ENCODE measurements around the gene ATP13A3.

Gene ATP13A3

DNA sequence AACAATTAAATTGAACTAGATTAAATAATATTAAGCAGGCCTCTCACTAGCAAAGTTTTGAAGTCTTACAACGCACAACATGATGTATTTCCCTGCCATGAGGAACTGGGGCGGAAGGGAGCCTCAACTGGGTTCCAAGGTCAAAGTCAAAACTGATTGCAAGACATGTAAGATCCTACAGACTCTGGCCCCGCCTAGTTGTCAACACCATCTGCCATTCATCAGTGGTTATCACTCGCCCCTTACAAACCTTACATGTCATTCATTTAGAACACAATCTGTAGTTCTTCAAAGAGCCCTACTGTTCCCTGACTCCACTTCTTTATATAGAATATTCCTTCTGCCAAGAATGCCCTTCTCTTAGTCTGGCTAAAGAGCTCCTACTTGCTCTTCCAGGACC lies 10.0 kb downstream of the ATP13A3 start:
- DNase-seq (ENCODE audit: low read depth in 2 of 2) = no peak

DNA sequence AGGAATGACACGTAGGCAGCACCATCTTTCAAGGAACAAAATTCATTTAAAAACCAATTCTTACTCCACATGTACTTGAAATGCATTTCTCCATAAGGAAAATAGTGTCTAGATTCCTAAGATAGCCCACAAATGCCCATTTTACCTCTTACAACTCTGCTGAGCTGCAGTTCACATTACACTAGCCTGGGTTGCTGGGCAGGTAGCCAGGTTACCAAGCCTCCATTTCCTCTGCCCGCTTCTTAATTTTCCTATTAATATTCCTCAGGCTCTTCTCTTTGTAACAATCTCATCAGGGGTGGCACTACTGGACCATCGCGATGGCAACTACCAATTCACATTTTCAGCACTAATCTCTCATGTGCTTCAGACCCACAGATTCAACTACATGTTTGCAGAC lies 10.8 kb downstream of the ATP13A3 start:
- no peak for DNase-seq (ENCODE audit: low read depth in 2 of 2)

DNA sequence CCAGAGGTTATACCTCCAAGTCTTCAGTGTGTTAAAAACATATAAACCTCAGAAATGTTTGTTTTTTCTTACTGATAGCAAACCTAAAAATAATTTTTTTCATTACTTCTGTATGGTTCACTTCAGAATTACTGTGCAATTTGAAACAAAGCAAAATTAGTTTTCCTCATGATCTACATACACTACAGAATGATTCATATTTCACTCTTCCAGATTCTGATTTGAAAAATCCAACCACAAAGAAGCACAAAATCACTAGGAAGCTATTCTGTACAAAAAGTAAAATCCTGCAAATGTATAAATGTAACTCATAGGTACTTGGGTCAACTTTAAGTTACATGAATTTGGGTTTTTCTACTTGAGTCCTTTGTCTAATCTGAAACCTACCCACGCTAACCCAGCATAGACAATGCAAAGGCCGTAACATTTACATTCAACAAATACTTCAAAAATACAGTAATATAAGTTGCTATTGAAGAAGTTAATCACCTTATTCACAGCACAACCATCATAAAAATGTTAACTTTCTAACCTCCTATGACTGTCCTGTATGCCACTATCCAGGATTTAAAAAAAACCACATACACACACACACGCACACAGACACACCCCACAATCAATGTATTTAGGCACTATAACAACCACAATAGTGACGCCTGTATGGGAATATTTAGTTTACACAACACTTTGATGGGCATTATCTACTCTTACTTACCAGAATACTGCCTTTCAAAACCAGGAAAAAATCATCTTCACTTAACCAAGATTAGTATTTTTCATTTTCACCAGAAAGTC lies 11.5 kb downstream of the ATP13A3 start:
- DNase-seq (ENCODE audit: low read depth in 2 of 2) = no peak

DNA sequence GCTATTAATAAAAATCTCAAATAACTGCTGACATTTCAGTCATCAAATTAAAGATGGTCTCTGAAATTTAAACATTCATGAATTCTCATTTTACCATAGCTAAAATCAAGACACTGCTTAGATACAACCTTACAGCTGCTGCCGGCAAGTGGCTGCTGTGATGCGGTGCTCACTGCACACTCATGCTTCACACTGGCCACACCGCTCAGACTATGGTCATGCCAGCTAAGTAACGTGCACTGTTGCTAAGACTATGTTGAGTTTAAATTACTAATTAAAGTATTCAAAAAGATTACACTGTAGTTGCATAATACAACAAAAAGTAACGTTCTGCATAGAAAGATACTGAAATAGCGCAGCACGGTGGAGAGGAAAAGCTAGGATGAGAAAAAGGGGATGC lies 12.1 kb downstream of the ATP13A3 start:
- DNase-seq (ENCODE audit: low read depth in 2 of 2) = no peak

DNA sequence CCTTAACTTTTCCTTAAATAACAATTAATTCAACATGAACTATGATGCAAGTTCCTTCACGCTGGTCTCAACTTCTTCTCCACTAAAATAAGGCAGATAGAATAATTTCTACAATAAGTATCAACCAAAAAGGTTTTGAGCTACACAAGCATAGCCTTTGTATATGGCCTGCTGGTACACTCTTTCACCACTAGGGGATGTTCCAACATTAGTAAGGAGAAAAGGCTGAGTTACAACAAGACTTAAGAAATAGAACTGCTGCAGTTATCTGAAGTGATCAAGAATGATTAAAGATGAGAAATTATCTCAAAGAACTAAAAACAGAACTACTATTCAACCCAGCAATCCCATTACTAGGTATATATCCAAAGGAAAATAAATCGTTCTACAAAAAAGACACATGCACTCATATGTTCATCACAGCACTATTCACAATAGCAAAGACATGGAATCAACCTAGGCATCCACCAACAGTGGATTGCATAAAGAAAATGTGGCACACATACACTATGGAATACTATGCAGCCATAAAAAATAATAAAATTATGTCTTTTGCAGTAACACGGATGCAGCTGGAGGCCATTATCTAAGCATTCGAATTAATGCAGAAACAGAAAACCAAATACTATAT lies 14.4 kb downstream of the ATP13A3 start:
- no peak for DNase-seq (ENCODE audit: low read depth in 2 of 2)

DNA sequence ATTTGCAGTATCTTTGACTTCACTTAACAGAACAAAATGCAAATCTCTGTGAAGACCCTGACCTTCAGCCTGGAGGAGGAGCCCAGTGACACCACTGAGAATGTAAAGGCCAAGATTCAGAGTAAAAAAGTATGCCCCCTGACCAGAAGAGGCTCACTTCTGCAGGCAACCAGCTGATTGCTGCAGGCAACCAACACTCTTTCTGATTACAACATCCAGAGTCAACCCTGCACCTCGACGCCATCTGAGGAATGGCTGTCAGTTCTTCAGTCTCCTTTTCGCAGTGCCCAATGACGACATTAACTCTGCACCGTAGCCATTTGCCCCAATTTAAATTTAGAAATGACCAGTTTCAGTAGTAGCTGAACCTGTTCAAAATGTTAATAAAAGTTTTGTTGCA lies 14.9 kb downstream of the ATP13A3 start:
- DNase-seq (ENCODE audit: low read depth in 2 of 2) = no peak

DNA sequence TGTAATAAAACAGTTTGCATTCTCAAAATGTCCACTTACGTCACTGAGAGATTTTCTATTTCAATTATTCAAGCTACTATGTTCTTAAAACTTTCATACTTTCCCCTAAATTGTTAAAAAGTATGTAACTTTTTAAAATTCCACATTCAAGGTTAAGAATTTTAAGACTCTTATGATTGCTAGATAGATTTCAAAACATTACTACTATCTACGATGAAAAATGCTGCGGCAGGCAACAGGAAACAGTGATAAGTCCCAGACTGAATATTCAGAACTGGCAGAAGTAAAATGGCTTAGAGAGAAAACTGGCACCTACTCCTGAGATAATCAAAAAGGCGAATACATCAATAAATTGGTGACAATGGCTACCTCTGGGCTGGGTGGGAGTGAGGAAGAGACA lies 16.2 kb downstream of the ATP13A3 start:
- no peak for DNase-seq (ENCODE audit: low read depth in 2 of 2)

DNA sequence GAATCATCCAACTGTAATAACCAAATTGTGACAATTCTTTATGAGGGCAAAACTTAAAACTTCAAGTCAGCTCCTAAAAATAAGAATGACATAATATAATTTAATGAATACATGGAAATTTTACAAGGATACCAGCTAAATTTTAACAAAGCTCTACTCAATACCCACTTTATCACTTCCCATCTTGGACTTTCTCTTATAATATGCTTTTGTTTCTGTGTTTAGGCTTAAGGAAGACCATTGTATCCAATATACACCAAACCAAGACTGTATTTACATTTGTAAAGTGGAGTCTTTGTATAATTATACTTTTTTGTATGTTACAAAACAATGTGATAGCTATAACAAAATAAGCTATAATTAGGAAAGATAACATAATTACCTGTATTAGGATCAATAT lies 16.8 kb downstream of the ATP13A3 start:
- no peak for DNase-seq (ENCODE audit: low read depth in 2 of 2)

DNA sequence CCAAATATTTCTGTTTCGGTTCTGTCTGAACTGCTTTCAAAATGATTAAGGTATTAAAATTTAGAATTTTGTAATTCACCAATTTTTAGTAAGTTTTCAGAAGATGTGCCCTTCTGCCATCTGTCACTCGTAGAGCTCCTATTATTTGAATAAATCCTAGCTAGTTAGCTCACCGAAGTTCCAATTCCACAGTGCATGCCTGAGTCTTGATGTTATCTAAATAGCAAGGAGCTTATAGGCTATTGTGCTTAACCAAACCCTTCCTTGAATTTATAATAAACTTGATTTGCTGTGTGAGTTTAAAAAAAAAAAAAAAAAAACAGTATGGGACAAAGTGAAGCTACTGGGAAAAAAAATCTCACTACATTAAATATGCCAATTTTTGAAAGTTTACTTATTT lies 18.7 kb downstream of the ATP13A3 start:
- no peak for DNase-seq (ENCODE audit: low read depth in 2 of 2)

DNA sequence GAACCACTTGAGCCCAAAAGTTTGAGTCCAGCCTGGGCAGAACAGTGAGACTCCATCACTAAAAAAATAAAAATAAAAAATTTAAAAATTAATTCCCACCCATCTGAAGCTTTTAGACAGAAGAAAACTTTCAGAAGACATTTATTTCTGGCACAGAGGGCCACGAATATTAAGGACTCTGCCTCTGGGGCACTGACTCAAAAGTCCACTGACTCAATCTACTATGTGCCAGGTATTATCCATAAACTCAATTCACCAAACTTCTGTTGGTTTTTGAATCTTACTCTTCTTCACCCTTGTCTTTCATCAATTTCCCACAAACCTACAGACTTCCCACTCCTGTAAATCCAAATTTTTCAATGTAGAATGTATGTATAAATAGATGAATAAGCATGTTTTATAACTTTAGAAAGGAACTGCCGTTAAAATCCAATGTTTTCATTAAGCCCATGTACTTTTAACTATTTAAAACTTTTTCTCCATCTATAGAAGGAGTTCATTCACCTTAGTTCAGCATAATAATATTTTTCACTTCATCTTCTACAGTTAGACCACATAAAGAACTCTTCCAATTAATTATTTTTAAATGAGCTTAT lies 19.9 kb downstream of the ATP13A3 start:
- DNase-seq (ENCODE audit: low read depth in 2 of 2) = no peak

DNA sequence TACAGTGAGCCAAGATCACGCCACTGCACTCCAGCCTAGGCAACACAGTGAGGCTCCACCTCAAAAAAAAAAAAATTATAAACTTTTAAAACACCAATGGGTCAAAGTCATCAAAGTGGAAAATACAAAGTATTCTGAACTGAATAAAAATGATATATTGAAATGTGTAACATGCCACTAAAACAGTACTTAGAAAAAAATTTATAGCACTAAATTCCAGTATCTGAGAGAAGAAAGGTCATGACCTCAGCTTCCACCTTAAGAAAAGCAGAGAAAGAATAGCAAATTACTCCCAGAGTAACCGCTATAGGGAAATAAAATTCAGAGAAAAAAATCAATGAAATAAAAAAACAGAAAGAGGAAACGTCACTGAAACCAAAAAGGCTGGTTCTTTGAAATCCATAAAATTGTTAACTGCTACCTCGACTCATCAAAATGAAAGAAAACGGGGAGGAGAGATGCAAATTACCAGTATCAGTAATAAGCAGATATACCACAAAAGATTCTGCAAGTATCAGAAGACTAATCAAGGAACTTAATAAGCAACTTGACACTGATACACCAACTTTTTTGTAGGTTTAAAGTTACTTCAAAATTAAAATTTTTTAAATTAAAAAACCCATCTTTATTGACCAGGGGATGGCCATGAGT lies 20.8 kb downstream of the ATP13A3 start:
- no peak for DNase-seq (ENCODE audit: low read depth in 2 of 2)

DNA sequence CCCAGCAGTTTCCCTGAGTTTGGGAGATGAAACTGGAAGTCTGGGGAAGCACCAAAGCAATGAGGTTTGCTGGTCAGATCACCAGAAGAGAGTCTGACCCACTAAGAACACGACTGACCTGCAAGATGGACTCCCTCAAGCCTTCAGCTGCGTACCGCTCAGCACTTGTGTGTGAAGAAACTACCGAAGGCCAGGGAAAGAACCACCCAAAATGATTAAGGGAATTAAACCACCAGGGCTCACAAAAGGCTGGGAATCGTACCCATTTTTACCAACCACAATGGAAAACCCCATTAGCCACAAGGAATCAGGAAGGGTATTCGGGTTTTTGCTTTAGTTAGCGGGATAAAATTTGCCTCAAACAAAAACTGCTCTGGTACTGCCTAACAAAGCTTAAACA lies 21.6 kb downstream of the ATP13A3 start:
- DNase-seq (ENCODE audit: low read depth in 2 of 2) = no peak

DNA sequence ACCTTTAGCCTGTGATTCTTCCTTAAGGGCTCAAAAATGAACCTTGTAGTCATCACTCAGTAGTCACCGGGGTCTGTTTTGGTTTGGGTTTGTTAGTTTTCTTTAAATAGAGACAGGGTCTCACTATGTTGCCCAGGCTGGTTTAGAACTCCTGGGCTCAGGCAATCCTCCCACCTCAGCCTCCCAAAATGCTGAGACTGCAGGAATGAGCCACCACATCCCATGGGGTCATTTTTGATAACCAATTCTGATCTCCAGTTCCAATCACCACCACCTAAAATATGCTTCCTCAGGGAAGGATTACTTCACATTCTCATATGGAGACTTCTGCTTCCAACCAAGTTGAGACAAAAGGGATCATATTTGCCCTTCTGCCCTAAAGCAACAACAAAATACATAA lies 22.1 kb downstream of the ATP13A3 start:
- no peak for DNase-seq (ENCODE audit: low read depth in 2 of 2)

DNA sequence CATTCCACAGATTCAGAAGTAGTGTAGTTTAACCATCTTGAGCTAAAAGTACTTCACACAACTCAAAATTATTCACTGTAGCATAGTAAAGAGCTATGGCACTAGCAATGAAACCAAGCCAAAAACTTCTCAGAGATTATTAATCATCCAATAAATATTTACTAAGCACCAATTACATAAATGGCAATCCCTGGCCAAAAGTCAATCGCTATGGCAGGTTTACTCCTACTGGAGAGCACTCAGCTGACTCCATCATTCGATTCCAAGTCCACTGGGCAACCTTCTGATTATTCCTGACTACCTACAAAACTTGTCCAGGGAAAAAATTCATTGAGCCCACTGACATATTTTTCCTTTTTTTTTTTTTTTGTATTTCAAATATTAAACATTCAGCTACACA lies 23.9 kb downstream of the ATP13A3 start:
- no peak for DNase-seq (ENCODE audit: low read depth in 2 of 2)

DNA sequence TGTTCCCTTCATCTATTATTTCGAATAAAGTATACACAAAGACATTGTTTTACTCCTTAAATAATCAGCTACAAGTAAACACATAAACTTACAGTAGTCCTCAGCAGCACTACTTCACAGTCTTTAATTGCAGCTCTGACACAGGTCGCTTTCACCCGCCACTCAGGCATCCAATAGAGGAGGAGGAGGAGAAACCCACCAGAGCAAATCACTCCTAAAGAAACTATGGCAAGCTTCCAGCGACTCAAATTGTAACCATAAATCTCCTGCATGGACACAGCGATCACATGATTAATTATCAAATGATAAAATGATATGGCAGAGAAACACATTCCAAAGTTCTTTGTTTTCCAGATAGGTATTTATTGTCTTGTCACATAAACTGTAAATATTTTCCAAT lies 26.2 kb downstream of the ATP13A3 start:
- no peak for DNase-seq (ENCODE audit: low read depth in 2 of 2)

DNA sequence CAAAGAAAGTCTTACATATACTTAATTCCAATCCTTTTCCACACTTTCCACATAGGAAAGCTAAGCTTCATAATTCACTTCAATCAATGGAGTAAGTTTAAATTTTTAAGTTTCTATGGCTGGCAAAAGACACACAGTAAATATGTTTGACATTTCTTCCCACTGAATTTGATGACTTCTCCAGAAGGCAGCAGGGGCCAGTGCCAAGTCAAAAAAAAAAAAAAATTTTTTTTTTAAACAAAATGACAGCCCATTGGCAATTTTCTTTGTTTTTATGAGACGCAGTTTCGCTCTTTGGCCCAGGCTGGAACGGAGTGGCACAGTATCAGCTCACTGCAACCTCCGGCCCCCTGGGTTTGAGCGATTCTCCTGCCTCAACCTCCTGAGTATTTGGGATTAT lies 28.7 kb downstream of the ATP13A3 start:
- no peak for DNase-seq (ENCODE audit: low read depth in 2 of 2)

DNA sequence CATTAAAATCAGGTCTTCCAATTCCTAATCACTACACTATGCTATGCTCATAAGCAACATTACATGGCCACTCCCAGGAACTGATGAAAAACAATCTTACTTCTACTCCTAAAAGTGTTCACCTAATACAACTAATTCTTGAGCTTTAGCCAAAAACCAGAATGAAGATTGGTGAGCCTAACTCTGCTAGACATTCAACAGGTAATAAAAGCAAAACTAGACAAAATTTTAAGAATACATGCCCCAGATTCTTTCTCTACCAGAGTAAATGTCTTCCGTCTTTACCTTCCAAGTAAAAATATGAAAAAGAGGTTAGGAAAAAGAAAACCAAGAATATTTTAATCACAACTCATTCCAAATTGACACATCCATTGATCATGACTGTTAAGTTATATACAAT lies 31.3 kb downstream of the ATP13A3 start:
- DNase-seq (ENCODE audit: low read depth in 2 of 2) = no peak

DNA sequence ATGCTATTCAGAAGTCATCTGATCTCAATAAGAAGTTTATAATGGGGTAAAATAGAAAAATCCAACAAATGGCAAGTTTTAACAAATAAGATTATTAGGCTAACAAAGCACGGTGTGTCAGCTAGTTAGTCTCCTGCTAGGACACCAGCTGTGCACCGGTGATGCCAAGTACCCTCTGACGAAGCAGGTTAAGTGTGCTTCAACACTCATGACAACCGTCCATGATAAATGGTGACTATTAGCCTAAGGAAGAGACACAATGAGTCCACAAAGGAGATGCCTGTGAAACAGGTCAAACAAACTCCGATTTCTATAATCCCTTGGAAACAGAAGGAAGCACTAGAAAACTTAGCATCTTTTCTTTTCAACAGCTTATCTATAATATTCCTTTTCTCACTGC lies 36.5 kb downstream of the ATP13A3 start:
- no peak for DNase-seq (ENCODE audit: low read depth in 2 of 2)

DNA sequence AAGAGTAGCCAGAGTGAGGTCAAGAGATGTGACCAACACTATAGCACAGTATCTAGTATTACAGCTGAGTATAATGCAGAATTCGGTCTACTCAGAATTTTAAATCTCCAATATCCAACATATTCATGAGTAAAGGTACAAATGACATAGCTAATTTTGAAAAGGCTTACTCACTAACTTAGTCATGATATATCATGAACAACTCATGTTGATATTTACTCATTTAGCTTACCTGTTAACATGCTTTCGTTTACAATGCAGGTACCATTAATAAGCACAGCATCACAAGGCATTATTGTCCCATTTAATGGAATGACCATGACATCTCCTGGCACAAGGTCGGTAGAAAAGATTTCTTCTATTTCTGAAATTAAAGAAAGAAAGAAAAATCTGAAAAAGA lies 36.9 kb downstream of the ATP13A3 start:
- no peak for DNase-seq (ENCODE audit: low read depth in 2 of 2)

DNA sequence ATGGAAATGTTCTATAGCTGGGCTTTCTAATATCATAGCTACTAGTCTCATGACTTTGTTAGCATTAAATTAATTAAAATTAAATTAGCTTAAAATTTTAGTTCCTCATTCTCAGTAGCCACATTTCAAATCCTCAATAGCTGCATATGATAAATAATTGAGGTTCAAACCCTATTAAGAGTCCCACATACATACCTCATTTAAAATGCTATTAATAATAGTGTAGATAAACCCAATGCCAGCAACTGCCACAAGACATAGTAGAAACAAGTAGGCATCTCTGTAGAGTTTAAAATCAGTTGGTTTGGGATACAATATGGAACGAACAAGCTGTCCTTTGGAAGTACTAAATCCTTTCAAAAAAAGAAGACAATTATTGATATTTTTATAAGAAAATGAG lies 39.1 kb downstream of the ATP13A3 start:
- no peak for DNase-seq (ENCODE audit: low read depth in 2 of 2)

DNA sequence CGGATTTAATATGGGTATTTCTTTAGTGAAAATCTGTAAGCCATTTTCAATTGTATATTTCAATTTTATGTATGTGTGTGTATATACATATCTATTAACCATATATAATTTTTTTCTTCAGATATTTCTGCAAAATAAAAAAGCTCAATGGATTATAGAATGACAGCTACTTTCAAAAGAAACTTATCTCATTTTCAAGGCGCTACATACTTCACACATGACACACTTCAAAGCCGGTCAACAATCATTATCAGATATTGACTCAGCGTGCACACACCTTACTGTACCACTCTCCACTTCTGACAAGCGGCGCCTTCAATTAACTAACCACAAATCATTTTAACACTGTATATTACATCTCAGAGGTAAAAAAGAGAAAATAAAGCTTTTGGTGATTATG lies 39.6 kb downstream of the ATP13A3 start:
- no peak for DNase-seq (ENCODE audit: low read depth in 2 of 2)

DNA sequence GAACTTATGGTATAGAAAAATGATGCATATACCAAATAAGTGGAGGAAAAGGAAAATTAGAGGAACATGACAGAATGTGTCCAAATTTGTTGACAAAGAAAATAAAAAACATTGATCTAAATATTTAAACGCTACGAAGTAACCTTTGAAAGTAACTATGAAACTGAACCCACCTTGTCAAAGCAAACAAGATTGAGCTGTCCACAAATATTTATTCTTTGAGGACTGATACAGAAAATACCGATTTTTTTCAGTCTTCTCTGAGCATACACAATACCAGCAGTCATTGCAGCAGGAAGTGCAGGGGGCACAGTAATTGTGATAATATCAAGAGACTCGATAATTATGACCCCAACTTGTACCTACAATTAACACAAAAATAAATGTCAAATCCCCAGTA lies 40.0 kb downstream of the ATP13A3 start:
- no peak for DNase-seq (ENCODE audit: low read depth in 2 of 2)

DNA sequence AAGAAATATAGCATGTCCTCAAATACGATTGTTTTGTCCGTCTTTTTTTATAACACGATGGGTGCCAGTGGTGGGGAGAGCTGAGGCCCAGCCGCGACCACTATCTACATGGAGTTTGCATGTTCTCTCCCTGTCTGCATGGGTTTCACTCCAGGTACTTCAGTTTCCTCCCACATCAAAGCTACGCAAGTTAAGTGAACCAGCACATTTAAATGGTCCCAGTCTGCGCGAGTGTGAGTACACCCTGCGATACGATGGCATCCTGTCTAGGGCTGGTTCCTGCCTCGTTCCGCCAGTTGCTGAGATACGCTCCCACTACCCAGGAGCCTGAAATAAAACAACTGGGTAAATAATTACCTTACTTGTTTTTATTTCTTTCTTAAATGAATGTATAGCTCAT lies 40.6 kb downstream of the ATP13A3 start:
- no peak for DNase-seq (ENCODE audit: low read depth in 2 of 2)
